NCI-H2227 (cell line): ENCODE data around the gene MPDU1.

Source experiments
- DNase-seq: peaks from one replicate; lab custom pipeline; 2025; ENCODE audit not compliant: unreplicated experiment; lab: John Stamatoyannopoulos, UW

Gene MPDU1

GRCh38 chr17:7560172-7561027 is 23.3 kb upstream of the MPDU1 start:
- peak; percentile 68 for DNase-seq

DNA sequence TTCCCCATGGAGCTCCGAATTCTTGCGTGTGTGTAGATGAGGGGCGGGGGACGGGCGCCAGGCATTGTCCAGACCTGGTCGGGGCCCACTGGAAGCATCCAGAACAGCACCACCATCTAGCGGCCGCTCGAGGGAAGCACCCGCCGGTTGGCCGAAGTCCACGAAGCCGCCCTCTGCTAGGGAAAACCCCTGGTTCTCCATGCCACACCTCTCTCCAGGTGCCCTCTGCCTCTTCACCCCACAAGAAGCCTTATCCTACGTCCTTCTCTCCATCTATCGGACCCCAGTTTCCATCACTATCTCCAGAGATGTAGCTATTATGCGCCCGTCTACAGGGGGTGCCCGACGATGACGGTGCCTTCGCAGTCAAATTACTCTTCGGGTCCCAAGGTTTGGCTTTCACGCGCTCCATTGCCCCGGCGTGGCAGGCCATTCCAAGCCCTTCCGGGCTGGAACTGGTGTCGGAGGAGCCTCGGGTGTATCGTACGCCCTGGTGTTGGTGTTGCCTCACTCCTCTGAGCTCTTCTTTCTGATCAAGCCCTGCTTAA is 22.6 kb upstream of the MPDU1 start:
- DNase-seq, result peak; percentile 86

GRCh38 chr17:7561589-7562207 is 22.0 kb upstream of the MPDU1 start, which contains the start of gene SENP3:
TSS of gene SENP3 (plus strand) at chr17:7561919. CDS start at chr17:7563077, 1,158 bp downstream.
- DNase-seq, result peak; percentile 93

GRCh38 chr17:7562208-7562605 is 21.4 kb upstream of the MPDU1 start:
- no peak for DNase-seq

DNA sequence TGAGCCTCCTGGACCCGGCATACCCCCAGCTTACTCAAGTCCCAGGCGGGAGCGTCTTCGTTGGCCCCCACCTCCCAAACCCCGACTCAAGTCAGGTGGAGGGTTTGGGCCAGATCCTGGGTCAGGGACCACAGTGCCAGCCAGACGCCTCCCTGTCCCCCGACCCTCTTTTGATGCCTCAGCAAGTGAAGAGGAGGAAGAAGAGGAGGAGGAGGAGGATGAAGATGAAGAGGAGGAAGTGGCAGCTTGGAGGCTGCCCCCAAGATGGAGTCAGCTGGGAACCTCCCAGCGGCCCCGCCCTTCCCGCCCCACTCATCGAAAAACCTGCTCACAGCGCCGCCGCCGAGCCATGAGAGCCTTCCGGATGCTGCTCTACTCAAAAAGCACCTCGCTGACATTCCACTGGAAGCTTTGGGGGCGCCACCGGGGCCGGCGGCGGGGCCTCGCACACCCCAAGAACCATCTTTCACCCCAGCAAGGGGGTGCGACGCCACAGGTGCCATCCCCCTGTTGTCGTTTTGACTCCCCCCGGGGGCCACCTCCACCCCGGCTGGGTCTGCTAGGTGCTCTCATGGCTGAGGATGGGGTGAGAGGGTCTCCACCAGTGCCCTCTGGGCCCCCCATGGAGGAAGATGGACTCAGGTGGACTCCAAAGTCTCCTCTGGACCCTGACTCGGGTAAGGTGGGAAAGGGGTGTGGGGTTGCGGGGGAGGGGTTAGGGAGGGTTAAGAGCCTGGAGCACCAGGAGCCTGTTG is 20.4 kb upstream of the MPDU1 start:
- DNase-seq, result no peak

- no peak for DNase-seq
These were observed 14.1 kb upstream of the MPDU1 start for GRCh38 chr17:7569571-7569970.

GRCh38 chr17:7570351-7570750 is 13.3 kb upstream of the MPDU1 start:
- DNase-seq, result no peak

DNA sequence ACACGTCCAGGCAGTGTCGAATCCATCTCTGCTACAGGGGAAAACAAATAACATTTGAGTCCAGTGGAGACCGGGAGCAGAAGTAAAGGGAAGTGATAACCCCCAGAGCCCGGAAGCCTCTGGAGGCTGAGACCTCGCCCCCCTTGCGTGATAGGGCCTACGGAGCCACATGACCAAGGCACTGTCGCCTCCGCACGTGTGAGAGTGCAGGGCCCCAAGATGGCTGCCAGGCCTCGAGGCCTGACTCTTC is 11.4 kb upstream of the MPDU1 start:
- no peak for DNase-seq

GRCh38 chr17:7572588-7573323 is 10.9 kb upstream of the MPDU1 start:
- peak; percentile 98 for DNase-seq

- peak; percentile 91 for DNase-seq
These were observed 10.2 kb upstream of the MPDU1 start for GRCh38 chr17:7573324-7574080.

- no peak for DNase-seq
These were observed 9.3 kb upstream of the MPDU1 start for GRCh38 chr17:7574176-7574953.

DNA sequence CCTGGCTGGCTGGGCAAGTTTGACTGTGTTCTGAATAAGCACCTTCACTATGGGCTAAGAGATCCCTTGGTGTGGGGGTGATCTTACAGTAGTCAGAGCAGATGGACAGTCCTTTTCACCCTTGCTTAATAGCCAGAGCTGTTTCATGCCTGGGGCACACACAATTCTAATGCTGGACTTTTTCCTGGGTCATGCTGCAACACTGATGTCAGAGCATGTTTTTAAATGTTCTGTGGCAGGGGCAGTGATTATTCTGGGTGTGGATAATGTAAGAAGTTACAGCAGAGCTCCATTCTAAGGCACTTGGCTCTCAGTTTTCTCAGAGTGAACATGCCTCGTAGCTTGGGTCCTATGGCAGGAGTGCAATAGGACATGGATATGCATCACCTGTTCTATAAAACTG is 8.2 kb upstream of the MPDU1 start:
- no peak for DNase-seq

DNA sequence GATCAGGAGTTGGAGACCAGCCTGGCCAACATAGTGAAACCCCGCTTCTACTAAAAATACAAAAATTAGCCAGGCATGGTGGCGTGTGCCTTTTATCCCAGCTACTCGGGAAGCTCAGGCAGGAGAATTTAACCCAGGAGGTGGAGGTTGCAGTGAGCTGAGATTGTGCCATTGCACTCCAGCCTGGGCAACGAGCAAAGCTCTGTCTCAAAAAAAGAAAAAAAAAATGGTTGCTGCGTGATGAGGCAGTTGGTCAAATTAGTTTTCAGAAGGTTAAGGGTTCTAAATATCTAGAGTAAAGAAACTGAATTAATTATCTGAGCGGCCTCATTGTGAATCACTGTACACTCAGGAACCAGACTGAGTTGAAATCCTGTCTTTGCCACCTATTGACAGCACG is 7.7 kb upstream of the MPDU1 start:
- no peak for DNase-seq

GRCh38 chr17:7576432-7576937 is 7.2 kb upstream of the MPDU1 start:
- no peak for DNase-seq

DNA sequence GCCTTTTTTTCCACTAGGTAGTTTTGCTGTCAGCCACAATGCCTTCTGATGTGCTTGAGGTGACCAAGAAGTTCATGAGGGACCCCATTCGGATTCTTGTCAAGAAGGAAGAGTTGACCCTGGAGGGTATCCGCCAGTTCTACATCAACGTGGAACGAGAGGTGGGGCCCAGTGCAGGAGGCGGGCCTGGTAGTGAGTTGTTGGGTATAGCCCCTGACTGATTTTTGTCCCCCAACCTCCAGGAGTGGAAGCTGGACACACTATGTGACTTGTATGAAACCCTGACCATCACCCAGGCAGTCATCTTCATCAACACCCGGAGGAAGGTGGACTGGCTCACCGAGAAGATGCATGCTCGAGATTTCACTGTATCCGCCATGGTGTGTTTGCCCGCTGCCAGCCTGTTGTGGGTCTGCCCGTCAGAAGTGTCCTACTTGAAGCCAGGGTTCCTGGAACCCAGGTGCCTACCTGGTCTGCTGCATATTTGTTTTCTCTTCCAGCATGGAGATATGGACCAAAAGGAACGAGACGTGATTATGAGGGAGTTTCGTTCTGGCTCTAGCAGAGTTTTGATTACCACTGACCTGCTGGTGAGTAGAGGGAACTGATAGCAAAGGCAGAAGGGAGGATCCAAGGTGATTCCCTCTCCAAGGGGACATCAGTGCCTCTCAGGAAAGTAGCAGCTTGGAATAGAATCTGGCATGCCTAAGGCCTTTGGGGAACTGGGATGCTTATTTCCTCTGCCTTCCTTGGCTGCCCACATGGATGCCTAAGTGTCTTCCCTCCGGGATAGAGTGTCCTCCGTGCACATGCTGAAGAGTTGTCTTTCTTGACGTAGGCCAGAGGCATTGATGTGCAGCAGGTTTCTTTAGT is 6.1 kb upstream of the MPDU1 start:
- DNase-seq, result no peak

DNA sequence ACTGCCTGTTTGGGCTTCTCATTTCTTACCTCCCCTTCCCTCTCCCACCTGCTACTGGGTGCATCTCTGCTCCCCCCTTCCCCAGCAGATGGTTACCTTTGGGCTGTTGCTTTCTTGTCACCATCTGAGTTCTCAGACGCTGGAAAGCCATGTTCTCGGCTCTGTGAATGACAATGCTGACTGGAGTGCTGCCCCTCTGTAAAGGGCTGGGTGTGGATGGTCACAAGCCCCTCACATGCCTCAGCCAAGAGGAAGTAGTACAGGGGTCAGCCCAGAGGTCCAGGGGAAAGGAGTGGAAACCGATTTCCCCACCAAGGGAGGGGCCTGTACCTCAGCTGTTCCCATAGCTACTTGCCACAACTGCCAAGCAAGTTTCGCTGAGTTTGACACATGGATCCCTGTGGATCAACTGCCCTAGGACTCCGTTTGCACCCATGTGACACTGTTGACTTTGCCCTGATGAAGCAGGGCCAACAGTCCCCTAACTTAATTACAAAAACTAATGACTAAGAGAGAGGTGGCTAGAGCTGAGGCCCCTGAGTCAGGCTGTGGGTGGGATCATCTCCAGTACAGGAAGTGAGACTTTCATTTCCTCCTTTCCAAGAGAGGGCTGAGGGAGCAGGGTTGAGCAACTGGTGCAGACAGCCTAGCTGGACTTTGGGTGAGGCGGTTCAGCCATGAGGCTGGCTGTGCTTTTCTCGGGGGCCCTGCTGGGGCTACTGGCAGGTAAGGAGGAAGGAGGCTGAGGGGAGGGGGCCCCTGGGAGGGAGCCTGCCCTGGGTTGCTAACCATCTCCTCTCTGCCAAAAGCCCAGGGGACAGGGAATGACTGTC is 4.4 kb upstream of the MPDU1 start, which contains the start of gene CD68:
TSS of gene CD68 (plus strand) at position 638 of the 833 bp plus-strand sequence. CDS start at position 678, 40 bp downstream.
- DNase-seq, result peak; percentile 16

- no peak for DNase-seq
These were observed 3.6 kb upstream of the MPDU1 start for GRCh38 chr17:7579834-7580603.
